HepG2 (cell line): ENCODE results near the gene HAGH. TPM values are rescaled to one million over a fixed set of nuclear protein-coding genes. Genes with fewer than 3 reads are reported as not detected.

ENCODE experiments used
- ATAC-seq: fragments of 200-7000 bp; cut with Tn5 transposase; 3 replicates; pipeline ENCODE4 v1.9.1; 2020; ENCODE audit warnings: mild to moderate bottlenecking, moderate library complexity
- BruUV-seq: library from RNA; stranded (reverse); fragments of 400-500 nt; replicated peaks from 2 replicates; lab custom pipeline; 2021; lab: Mats Ljungman, UMichigan
- CTCF ChIA-PET: fragments of 300-600 bp; formaldehyde crosslinking; extraction: SDS; loops from one replicate; lab custom pipeline; 2021; ENCODE audit warnings: low total read pairs, inconsistent platforms, low intra/inter-chr PET ratio; lab: Yijun Ruan, JAX
- POLR2A ChIA-PET: fragments of 350-600 bp; sonication (Branson Sonifier 250); formaldehyde crosslinking; loops from one replicate; lab custom pipeline; 2020; ENCODE audit warnings: antibody characterized with exemption, inconsistent platforms; lab: Yijun Ruan, JAX
- DNase-seq: peaks from one replicate; pipeline ENCODE4 v3.0.0-alpha.2; 2015; ENCODE audit warnings: low spot score
- FAIRE-seq: peaks from 3 replicates; lab custom pipeline; 2011; peaks lifted over from hg19 to GRCh38; lab: Jason Lieb, UNC
- H2AFZ ChIP-seq: one replicate; pipeline ENCODE4 v1.6.1; 2011; ENCODE audit warnings: low read length, inconsistent platforms
- H3K27ac ChIP-seq: fragments of 300-600 bp; 3 replicates; pipeline ENCODE4 v1.8.0; 2011; ENCODE audit warnings: mixed run types, mild to moderate bottlenecking, mixed read lengths, low read length, inconsistent platforms; ENCODE audit not compliant: insufficient read depth; ENCODE audit errors: extremely low read length
- H3K27me3 ChIP-seq, 2 experiments: fragments of 200-600 bp in 1 of 2; 2 replicates in 1 of 2; 3 replicates in 1 of 2; pipeline versions ENCODE4 v1.6.0 to v1.8.0; 2011; ENCODE audit warnings: low read length in 2 of 2, mild to moderate bottlenecking in 2 of 2, moderate library complexity in 2 of 2, inconsistent platforms in 1 of 2; ENCODE audit not compliant: insufficient read depth in 2 of 2, control insufficient read depth in 1 of 2
- H3K36me3 ChIP-seq, 2 experiments: fragments of 200-600 bp in 1 of 2; replicated peaks in 1 of 2; 2 replicates in 1 of 2; 3 replicates in 1 of 2; pipeline versions ENCODE4 v1.5.1 to v1.8.0; 2011; ENCODE audit warnings: low read length in 2 of 2, inconsistent platforms in 1 of 2; ENCODE audit not compliant: insufficient read depth in 2 of 2, control insufficient read depth in 1 of 2
- H3K4me1 ChIP-seq: 2 replicates; pipeline ENCODE4 v1.5.1; 2012; ENCODE audit warnings: low read length, inconsistent platforms; ENCODE audit not compliant: insufficient read depth
- H3K4me2 ChIP-seq: 2 replicates; pipeline ENCODE4 v1.6.0; 2011; ENCODE audit warnings: low read depth, low read length, inconsistent platforms
- H3K4me3 ChIP-seq, 3 experiments: fragments of 200-600 bp in 1 of 3; sonication (generic), shearing (Covaris generic) in 1 of 3; replicated peaks in 1 of 3; 2 replicates each; pipeline ENCODE4 v1.5.1; 2011 to 2016; ENCODE audit warnings: low read length in 3 of 3, inconsistent platforms in 2 of 3, low read depth in 2 of 3, mild to moderate bottlenecking in 2 of 3, control low read depth in 1 of 3, mixed read lengths in 1 of 3; ENCODE audit not compliant: insufficient read depth in 1 of 3
- H3K79me2 ChIP-seq: one replicate; pipeline ENCODE4 v1.6.1; 2011; ENCODE audit warnings: low read length, inconsistent platforms; ENCODE audit not compliant: insufficient read depth
- H3K9ac ChIP-seq: 2 replicates; pipeline ENCODE4 v1.6.0; 2011; ENCODE audit warnings: mild to moderate bottlenecking, low read depth, low read length, inconsistent platforms; ENCODE audit not compliant: insufficient read depth
- H3K9me3 ChIP-seq: 2 replicates; pipeline ENCODE4 v1.5.1; 2012; ENCODE audit warnings: mild to moderate bottlenecking, low read length
- H4K20me1 ChIP-seq: 2 replicates; pipeline ENCODE4 v1.6.0; 2011; ENCODE audit warnings: inconsistent platforms, mild to moderate bottlenecking, low read length, moderate library complexity; ENCODE audit not compliant: insufficient read depth
- AGO2 ChIP-seq: fragments of 200-400 bp; formaldehyde crosslinking; optimal IDR thresholded peaks from 2 replicates; pipeline ENCODE3; 2017; ENCODE audit warnings: mild to moderate bottlenecking, low read depth, low read length, moderate library complexity
- HCFC1 ChIP-seq: fragments of 150-350 bp; IDR thresholded peaks from 2 replicates; pipeline ENCODE4 v1.6.1; 2014; ENCODE audit warnings: low read depth, low read length
- KAT7 ChIP-seq: IDR thresholded peaks from 2 replicates; pipeline ENCODE4 v1.6.1; 2018; ENCODE audit warnings: borderline replicate concordance, missing compliant biosample characterization
- RARA ChIP-seq: IDR thresholded peaks from 2 replicates; pipeline ENCODE4 v1.6.1; 2016; ENCODE audit warnings: missing genetic modification reagents, missing compliant biosample characterization
- SETDB1 ChIP-seq: sonication (generic); formaldehyde crosslinking; IDR thresholded peaks from 2 replicates; pipeline ENCODE4 v1.5.1; 2020; ENCODE audit warnings: missing genetic modification reagents, mild to moderate bottlenecking, borderline replicate concordance
- THAP11 ChIP-seq: IDR thresholded peaks from 2 replicates; pipeline ENCODE4 v1.6.1; 2016; ENCODE audit warnings: missing biosample characterization, missing genetic modification reagents
- ZNF619 ChIP-seq: sonication (generic); formaldehyde crosslinking; IDR thresholded peaks from 2 replicates; pipeline ENCODE4 v1.4.0; 2020; ENCODE audit warnings: mild to moderate bottlenecking, missing genetic modification reagents
- ZNF703 ChIP-seq: sonication (generic); formaldehyde crosslinking; IDR thresholded peaks from 2 replicates; pipeline ENCODE4 v1.5.1; 2020; ENCODE audit warnings: missing genetic modification reagents, mild to moderate bottlenecking, moderate library complexity, borderline replicate concordance
- ZZZ3 ChIP-seq: sonication (generic); formaldehyde crosslinking; IDR thresholded peaks from 2 replicates; pipeline ENCODE4 v1.4.0; 2020; ENCODE audit warnings: missing genetic modification reagents, mild to moderate bottlenecking, borderline replicate concordance
- WGBS: methylation state at CpG from one replicate; pipeline ENCODE4 v1.1.6; 2017; ENCODE audit warnings: low lambda C conversion rate; 5-methylcytosine and 5-hydroxymethylcytosine counted together
- in situ Hi-C: cut with HindIII; loops from 2 replicates; pipeline ENCODE4 v1.10.0; 2017; ENCODE audit warnings: low pct_unique_long_range_greater_than_20kb; ENCODE audit not compliant: extremely low pct_ligation_motif_present
- intact Hi-C: fragments of 100-400 bp; cut with micrococcal nuclease; formaldehyde crosslinking; loops from one replicate; pipeline ENCODE4 v1.10.0; 2022; ENCODE audit not compliant: unreplicated experiment
- polyA plus RNA-seq, 8 experiments: library from polyadenylated mRNA; depleted of rRNA in 3 of 8; stranded (reverse) in 7 of 8; unstranded in 1 of 8; fragments of >200 nt; fragmentation: Illumina TruSeq in 4 of 8; extraction: Trizol in 4 of 8; gene quantifications; 2 replicates each; pipeline versions ENCODE4 v1.2.1 to v1.2.3, GENCODE V29; 2011 to 2016; ENCODE audit warnings: low read depth in 4 of 8, missing spikeins in 1 of 8, mixed read lengths in 1 of 8; ENCODE audit not compliant: insufficient read depth in 1 of 8
- total RNA-seq, 5 experiments: library from RNA; depleted of rRNA; stranded (reverse); fragments of >200 nt; fragmentation: Illumina TruSeq; extraction: Trizol; gene quantifications; 2 replicates each; pipeline ENCODE4 v1.2.3, GENCODE V29; 2016; ENCODE audit warnings: low read depth in 1 of 5
- TF ChIP-seq, protein P1 (sequence below): sonication (generic); formaldehyde crosslinking; IDR thresholded peaks from 2 replicates; pipeline ENCODE4 v1.8.0; 2022; ENCODE audit warnings: missing genetic modification reagents, mild to moderate bottlenecking, moderate library complexity, borderline replicate concordance
- TF ChIP-seq, protein P2 (sequence below): sonication (generic); formaldehyde crosslinking; IDR thresholded peaks from 2 replicates; pipeline ENCODE4 v1.8.1; 2023; ENCODE audit warnings: missing genetic modification reagents, mild to moderate bottlenecking, borderline replicate concordance

Gene HAGH
- total and polyA plus RNA-seq, 2 of the 13 experiments (the other 11 are each of a cell fraction or from before 2014, with no cell fraction given), result 70.4 to 95.4 TPM

DNA sequence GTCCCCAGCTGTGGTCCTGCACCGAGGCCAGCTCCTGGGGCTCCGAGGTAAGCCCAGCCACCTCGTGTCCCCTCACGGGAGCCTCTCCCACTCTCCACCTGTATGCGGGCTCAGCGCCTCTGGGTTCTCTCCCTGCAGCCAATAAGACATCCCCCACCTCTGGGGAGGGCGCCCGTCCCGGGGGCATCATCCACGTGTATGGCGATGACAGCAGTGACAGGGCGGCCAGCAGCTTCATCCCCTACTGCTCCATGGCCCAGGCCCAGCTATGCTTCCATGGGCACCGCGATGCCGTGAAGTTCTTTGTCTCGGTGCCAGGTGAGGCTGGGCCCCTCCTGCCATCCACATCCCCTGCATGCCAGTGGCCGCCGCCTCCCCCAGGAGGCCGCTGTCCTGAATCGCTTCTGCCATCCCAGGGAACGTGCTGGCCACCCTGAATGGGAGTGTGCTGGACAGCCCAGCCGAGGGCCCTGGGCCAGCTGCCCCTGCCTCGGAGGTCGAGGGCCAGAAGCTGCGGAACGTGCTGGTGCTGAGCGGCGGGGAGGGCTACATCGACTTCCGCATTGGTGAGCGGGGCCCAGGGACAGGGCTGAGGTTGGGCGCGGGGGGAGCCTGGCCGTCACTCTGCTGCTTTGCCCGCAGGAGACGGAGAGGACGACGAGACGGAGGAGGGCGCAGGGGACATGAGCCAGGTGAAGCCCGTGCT lies 58.4 kb downstream of the HAGH start (continued):
- no peak for TF ChIP-seq ZZZ3 (CRISPR knock-in tag)
- TF ChIP-seq HCFC1, result no peak
- no peak for TF ChIP-seq RARA
- no peak for TF ChIP-seq KAT7 (CRISPR knock-in tag)
- TF ChIP-seq ZNF619 (CRISPR knock-in tag), result no peak
- no peak for TF ChIP-seq THAP11 (CRISPR knock-in tag)
- TF ChIP-seq, protein P1, sequence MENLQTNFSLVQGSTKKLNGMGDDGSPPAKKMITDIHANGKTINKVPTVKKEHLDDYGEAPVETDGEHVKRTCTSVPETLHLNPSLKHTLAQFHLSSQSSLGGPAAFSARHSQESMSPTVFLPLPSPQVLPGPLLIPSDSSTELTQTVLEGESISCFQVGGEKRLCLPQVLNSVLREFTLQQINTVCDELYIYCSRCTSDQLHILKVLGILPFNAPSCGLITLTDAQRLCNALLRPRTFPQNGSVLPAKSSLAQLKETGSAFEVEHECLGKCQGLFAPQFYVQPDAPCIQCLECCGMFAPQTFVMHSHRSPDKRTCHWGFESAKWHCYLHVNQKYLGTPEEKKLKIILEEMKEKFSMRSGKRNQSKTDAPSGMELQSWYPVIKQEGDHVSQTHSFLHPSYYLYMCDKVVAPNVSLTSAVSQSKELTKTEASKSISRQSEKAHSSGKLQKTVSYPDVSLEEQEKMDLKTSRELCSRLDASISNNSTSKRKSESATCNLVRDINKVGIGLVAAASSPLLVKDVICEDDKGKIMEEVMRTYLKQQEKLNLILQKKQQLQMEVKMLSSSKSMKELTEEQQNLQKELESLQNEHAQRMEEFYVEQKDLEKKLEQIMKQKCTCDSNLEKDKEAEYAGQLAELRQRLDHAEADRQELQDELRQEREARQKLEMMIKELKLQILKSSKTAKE (CRISPR knock-in tag), result no peak

GRCh38 chr16:1767116-1767994 lies 59.3 kb downstream of the HAGH start:
- Histone ChIP-seq H2AFZ (no peak overlapping the region), H3K4me2 (no peak overlapping the region), H3K79me2 (peaks cover 7% of the 10 kb centered on the region), H3K4me3 (no peak overlapping the region), H3K27me3 (no peaks in the 10 kb centered on the region; a peak in 1 of 5 replicates), H3K27ac (no peak overlapping the region), H3K9ac (no peak overlapping the region), H3K9me3 (no peaks in the 10 kb centered on the region), H4K20me1 (no peaks in the 10 kb centered on the region), H3K4me1 (no peaks in the 10 kb centered on the region), H3K36me3 (peaks cover 19 to 35% of the 10 kb centered on the region in 2 experiments; a peak in 4 of 5 replicates)
- intact Hi-C loops, result no loop called here
- DNase-seq (no peak), FAIRE-seq (no peak), ATAC-seq (no peak)
- in situ Hi-C loops, result no loop called here
- ChIA-PET POLR2A (interaction anchor here (2.7 kb wide), 1 partner anchor 15 kb away, joined by 7 read pairs; the partner anchor contains the start of genes NUBP2 and SPSB3), CTCF (no interaction called here)
- 96% methylated on average over 32 of the region's 42 CpGs for WGBS
- no peak for TF ChIP-seq SETDB1 (CRISPR knock-in tag)
- no peak for TF ChIP-seq ZNF703
- TF ChIP-seq, protein P2, sequence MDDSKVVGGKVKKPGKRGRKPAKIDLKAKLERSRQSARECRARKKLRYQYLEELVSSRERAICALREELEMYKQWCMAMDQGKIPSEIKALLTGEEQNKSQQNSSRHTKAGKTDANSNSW (CRISPR knock-in tag), result no peak
- peak; percentile 50 for TF ChIP-seq AGO2
- BruUV-seq, result no TSS peak
